AG09319 (cell line): Measurements from ENCODE around the gene MTREX.

Source experiments
- DNase-seq: peaks from one replicate; pipeline ENCODE4 v3.0.0-alpha.2; 2010; ENCODE audit warnings: low read depth; ENCODE audit errors: extremely low read depth
- CTCF ChIP-seq: IDR thresholded peaks from 2 replicates; pipeline ENCODE4 v1.5.1; 2011; ENCODE audit warnings: low read depth, mild to moderate bottlenecking, inconsistent platforms, low read length, moderate library complexity

MTREX gene

GRCh38 chr5:55426455-55426854 is 118.7 kb downstream of the MTREX start:
- no peak for DNase-seq
- TF ChIP-seq CTCF, result no peak

GRCh38 chr5:55427157-55427556 is 119.4 kb downstream of the MTREX start:
- TF ChIP-seq CTCF, result no peak
- no peak for DNase-seq

GRCh38 chr5:55429221-55429612 is 121.4 kb downstream of the MTREX start:
- no peak for DNase-seq
- TF ChIP-seq CTCF, result no peak

- DNase-seq, result no peak
- TF ChIP-seq CTCF, result no peak
Observed at GRCh38 chr5:55429613-55430253, 121.9 kb downstream of the MTREX start.

DNA sequence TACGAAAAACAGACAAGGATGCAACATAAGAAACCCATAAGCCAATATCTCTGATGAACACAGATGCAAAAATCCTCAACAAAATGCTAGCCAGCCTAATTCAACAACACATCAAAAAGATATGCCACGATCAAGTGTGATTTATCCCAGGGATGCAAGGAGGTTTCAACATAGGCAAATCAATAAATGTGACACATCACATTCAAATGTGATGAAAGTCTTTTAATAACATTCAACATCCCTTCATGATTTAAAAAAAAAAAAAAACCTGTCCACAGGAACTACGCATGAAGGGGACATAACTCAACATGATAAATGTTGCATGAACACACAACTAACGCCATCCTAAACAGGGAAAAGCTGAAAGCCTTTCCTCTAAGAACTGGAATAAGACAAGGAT is 124.8 kb downstream of the MTREX start:
- no peak for DNase-seq
- TF ChIP-seq CTCF, result no peak

DNA sequence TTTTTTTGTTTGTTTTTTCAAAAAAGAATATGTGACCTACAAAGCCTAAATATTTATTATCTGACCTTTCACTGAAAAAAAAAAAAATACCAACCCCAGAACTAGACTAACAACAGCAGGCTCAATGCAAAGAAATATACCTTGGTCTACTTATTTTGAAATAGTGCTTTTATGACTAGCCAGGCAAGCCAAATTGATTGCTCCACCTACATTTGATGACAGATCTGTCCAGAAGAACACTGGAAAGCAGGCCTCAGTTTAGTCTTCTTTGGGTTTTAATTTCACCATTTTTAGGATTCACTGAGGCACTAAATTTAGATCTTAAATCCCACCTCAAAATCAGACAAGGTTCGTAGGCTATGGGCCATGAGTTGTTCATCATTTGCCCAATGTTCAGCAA is 129.7 kb downstream of the MTREX start:
- no peak for DNase-seq
- no peak for TF ChIP-seq CTCF

GRCh38 chr5:55437859-55438206 is 130.0 kb downstream of the MTREX start:
- DNase-seq, result no peak
- no peak for TF ChIP-seq CTCF
